KMS-11 (cell line): ENCODE results near the gene PCNX1.

Source experiments
- H2AFZ ChIP-seq: fragments of 200-600 bp; sonication (generic); 2 replicates; pipeline ENCODE4 v1.6.1; 2016; ENCODE audit warnings: antibody characterized with exemption, mixed run types, low read depth
- H3K27ac ChIP-seq: fragments of 200-600 bp; sonication (generic); 2 replicates; pipeline ENCODE4 v1.6.1; 2016; ENCODE audit warnings: mild to moderate bottlenecking, mixed run types
- H3K27me3 ChIP-seq: fragments of 200-600 bp; sonication (generic); 2 replicates; pipeline ENCODE4 v1.6.1; 2017; ENCODE audit warnings: mild to moderate bottlenecking, low read depth, mixed run types, moderate library complexity; ENCODE audit not compliant: insufficient read depth
- H3K36me3 ChIP-seq: fragments of 200-600 bp; sonication (generic); 2 replicates; pipeline ENCODE4 v1.6.1; 2017; ENCODE audit warnings: mild to moderate bottlenecking, mixed run types; ENCODE audit not compliant: insufficient read depth
- H3K4me1 ChIP-seq: fragments of 200-600 bp; sonication (generic); 2 replicates; pipeline ENCODE4 v1.6.1; 2016; ENCODE audit warnings: mild to moderate bottlenecking, low read depth, mixed run types; ENCODE audit not compliant: poor library complexity, severe bottlenecking
- H3K4me2 ChIP-seq: fragments of 200-600 bp; sonication (generic); 2 replicates; pipeline ENCODE4 v1.7.0; 2016; ENCODE audit warnings: mild to moderate bottlenecking, mixed run types
- H3K4me3 ChIP-seq: fragments of 200-600 bp; sonication (generic); IDR thresholded peaks from 2 replicates; pipeline ENCODE4 v1.6.1; 2017; ENCODE audit warnings: low read depth, low read length, mixed read lengths; ENCODE audit not compliant: insufficient read depth
- H3K79me2 ChIP-seq: fragments of 200-600 bp; sonication (generic); 2 replicates; pipeline ENCODE4 v1.6.1; 2016; ENCODE audit warnings: low read depth, mixed run types; ENCODE audit not compliant: insufficient read depth
- H3K9ac ChIP-seq: fragments of 200-600 bp; sonication (generic); 2 replicates; pipeline ENCODE4 v1.6.1; 2016; ENCODE audit warnings: mild to moderate bottlenecking, mixed run types
- H4K20me1 ChIP-seq: fragments of 200-600 bp; sonication (generic); 2 replicates; pipeline ENCODE4 v1.6.1; 2016; ENCODE audit warnings: mild to moderate bottlenecking, mixed run types; ENCODE audit not compliant: insufficient read depth
- CTCF ChIP-seq: fragments of 200-600 bp; sonication (generic); conservative IDR thresholded peaks from 2 replicates; pipeline ENCODE4 v1.6.1; 2017; ENCODE audit warnings: low read depth, mild to moderate bottlenecking, antibody characterized with exemption, low read length, moderate library complexity, mixed read lengths

PCNX1 gene

GRCh38 chr14:71163842-71164629 lies 256.8 kb downstream of the PCNX1 start:
- no peak overlapping the region for H3K4me3 ChIP-seq
- no peak overlapping the region for H3K4me2 ChIP-seq
- H4K20me1 ChIP-seq, result no peaks in the 10 kb centered on the region
- no peak overlapping the region; the same call in 1 of the 2 replicates for H2AFZ ChIP-seq
- H3K9ac ChIP-seq, result no peak overlapping the region
- no peaks in the 10 kb centered on the region for H3K79me2 ChIP-seq
- H3K27me3 ChIP-seq, result no peaks in the 10 kb centered on the region
- H3K4me1 ChIP-seq, result no peaks in the 10 kb centered on the region
- H3K36me3 ChIP-seq, result no peaks in the 10 kb centered on the region
- no peak overlapping the region for H3K27ac ChIP-seq
- TF ChIP-seq CTCF, result no peak
